Muscle layer of duodenum (tissue), 2 donors: ENCODE measurements around the gene GPSM1.

Experiments used
- H3K27ac ChIP-seq: one replicate; pipeline ENCODE4 v1.7.0; 2013; ENCODE audit warnings: mild to moderate bottlenecking, low read length
- H3K27me3 ChIP-seq: one replicate; pipeline ENCODE4 v1.7.0; 2013; ENCODE audit warnings: low read depth, mild to moderate bottlenecking, control low read depth, low read length
- H3K36me3 ChIP-seq, 2 donors: one replicate each; pipeline ENCODE4 v1.7.0; 2013; ENCODE audit warnings: low read length in 2 of 2, control low read depth in 1 of 2, mild to moderate bottlenecking in 1 of 2; ENCODE audit not compliant: insufficient read depth in 2 of 2, control insufficient read depth in 1 of 2
- H3K4me1 ChIP-seq, 2 donors: one replicate each; pipeline ENCODE4 v1.7.0; 2013; ENCODE audit warnings: low read length in 2 of 2, mild to moderate bottlenecking in 2 of 2, control low read depth in 1 of 2, moderate library complexity in 1 of 2; ENCODE audit not compliant: insufficient read depth in 2 of 2, control insufficient read depth in 1 of 2
- H3K4me3 ChIP-seq, 2 donors: one replicate each; pipeline ENCODE4 v1.7.0; 2013; ENCODE audit warnings: low read length in 2 of 2, low read depth in 1 of 2, mild to moderate bottlenecking in 1 of 2
- H3K9me3 ChIP-seq, 2 donors: one replicate each; pipeline ENCODE4 v1.7.0; 2013; ENCODE audit warnings: low read length in 2 of 2, control low read depth in 1 of 2, mild to moderate bottlenecking in 1 of 2; ENCODE audit not compliant: control insufficient read depth in 1 of 2
- donor health status: healthy.

The GPSM1 gene

DNA sequence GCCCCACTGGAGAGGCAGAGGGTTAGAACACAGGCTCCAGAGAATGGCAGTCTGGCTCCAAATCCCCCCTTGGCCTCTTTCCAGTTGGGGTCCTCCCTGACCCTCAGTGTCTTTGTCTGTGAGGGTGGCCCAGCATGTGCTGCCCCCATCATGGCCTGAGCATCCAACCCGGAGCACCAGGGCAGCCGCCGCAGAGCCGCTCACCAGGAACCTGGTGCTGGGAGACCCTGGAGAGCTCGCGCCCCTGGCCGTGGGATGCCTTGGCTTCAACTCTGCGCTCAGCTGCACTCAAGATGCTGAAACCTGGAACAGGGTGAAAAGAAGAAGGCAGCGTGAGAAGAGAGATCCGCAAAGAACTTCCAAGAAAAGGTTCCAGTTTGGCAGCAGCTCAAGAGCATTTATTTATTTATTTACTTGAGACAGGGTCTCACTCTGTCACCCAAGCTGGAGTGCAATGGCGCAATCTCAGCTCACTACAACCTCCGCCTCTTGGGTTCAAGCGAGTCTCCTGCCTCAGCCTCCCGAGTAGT lies 27.3 kb upstream of the GPSM1 start:
- H3K4me3 ChIP-seq, result no peak overlapping the region

DNA sequence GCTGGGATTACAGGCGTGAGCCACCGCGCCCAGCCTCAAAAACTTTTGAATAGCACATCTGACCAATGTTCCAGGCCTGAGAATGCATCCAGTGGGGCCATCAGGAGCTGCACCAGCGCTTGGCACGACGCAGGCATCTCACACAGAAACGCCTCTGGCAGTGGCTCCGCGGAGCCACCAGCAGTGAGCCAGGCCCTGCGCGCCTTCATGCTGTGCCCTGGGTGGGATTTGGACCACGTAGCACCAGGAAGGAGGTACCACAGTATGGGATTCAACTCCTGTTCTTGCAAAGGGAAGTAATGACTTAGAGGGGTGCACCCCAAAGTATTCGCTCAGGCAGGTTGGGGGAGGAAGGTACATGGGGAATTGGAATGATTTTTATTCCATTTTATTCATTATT lies 26.5 kb upstream of the GPSM1 start:
- Histone ChIP-seq H3K27me3 (no peaks in the 10 kb centered on the region), H3K36me3 (no peaks in the 10 kb centered on the region), H3K9me3 (no peaks in the 10 kb centered on the region), H3K4me3 (no peak overlapping the region), H3K27ac (no peak overlapping the region), H3K4me1 (no peaks in the 10 kb centered on the region)

More for the DNA sequence above, 27.3 kb upstream of the GPSM1 start:
- Histone ChIP-seq H3K27me3 (no peaks in the 10 kb centered on the region), H3K27ac (no peak overlapping the region), H3K36me3 (no peaks in the 10 kb centered on the region), H3K9me3 (no peaks in the 10 kb centered on the region), H3K4me1 (no peaks in the 10 kb centered on the region)

DNA sequence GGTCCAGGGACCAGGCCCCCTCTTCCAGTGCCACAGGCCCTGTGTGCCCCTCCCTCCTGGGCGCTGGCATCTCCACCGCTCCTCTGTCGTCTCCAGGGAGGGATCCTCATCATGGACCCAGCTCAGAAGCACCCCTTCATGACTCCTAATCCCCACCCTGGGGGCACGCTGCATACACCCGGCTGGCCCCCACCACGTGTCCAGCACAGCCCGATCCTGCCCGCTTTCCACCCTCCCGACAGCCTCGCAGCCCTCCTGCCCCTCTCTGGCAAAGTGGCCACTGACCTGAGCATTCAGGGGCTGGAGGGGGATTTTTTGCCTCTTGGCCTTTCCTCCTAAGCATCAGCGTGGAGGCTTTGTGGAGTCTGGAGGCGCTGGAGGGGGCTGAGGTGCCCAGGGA lies 24.8 kb upstream of the GPSM1 start:
- Histone ChIP-seq H3K36me3 (no peaks in the 10 kb centered on the region), H3K27me3 (no peaks in the 10 kb centered on the region), H3K27ac (no peak overlapping the region), H3K4me3 (no peak overlapping the region), H3K9me3 (no peaks in the 10 kb centered on the region), H3K4me1 (no peaks in the 10 kb centered on the region)

DNA sequence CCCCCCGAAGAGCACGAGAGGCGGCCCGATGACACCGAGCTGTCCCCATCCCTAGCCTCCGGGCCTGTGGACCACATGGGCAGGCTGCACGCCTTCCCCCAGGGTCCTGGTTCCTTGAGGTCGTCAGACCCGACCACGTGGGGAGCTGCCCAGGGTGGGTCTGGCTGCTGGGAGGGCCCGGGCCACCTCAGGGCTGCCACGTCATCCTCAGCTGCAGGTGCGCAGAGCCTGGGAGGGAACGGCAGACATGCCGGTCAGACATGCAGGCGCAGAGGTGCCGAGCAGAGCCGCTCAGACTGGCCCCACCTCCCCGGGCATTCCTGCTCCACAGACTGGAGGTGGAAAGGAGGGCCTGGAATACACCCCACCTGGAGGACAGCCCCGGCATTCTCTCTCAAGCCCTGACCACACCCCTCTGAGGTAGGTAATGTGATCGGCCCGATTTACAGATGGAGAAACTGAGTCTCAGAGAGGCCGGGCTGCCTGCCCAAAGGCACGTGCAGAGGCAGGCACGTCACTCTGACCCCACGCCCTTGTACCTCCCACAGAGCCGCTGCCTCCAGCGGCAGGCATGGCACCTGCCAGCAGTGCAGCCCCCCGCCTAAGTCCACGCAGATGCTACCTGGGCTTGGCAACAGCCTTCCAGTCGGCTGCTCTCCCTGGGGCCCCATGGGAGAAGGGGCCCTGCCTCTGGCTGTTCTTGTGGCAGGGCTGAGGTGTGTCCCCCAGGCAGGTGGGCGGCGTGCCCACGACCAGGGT lies 24.1 kb upstream of the GPSM1 start:
- H3K27me3 ChIP-seq, result peaks cover 3% of the 10 kb centered on the region
- H3K27ac ChIP-seq, result no peak overlapping the region
- H3K9me3 ChIP-seq, result no peaks in the 10 kb centered on the region
- no peaks in the 10 kb centered on the region for H3K36me3 ChIP-seq
- H3K4me3 ChIP-seq, result no peak overlapping the region
- no peaks in the 10 kb centered on the region for H3K4me1 ChIP-seq

DNA sequence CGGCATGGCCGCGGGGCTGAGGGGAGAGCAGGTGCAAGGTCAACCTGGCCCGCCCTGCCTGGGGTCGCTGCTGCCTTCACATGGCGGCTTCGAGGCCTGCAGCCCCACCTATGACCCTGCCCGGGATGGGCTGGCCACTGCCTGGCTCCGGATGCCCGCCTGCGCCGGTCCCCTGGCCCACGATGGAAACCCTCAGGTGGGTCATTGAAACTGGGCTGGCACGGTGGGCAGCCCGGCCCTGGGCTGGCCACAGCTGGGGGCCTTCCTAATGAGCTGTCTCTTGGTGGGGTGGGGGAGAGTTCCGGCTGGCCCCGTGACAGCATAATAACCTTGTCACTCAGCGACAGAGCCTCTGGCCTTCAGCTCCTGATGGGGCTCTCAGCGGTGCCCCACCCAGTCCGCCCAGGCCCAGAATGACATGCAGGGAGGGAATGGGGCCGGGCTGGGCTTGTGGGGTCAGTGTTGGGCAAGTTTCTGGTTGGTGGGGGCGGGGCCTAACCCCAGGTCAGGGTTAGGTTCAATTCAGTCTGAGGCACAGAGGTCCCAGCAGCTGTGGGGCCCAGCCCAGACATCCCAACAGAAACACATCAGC lies 23.4 kb upstream of the GPSM1 start, which contains the start of gene CCDC187:
TSS of gene CCDC187 (minus strand) at position 270 of the 592 bp plus-strand sequence. CDS start at position 6, 264 bp downstream.
- H3K4me1 ChIP-seq, result no peaks in the 10 kb centered on the region
- no peak within 1 kb of the TSS for H3K4me3 ChIP-seq
- H3K9me3 ChIP-seq, result no peaks in the 10 kb centered on the region
- H3K36me3 ChIP-seq, result no peaks in the 10 kb centered on the region
- peaks cover 10% of the 10 kb centered on the region for H3K27me3 ChIP-seq
- H3K27ac ChIP-seq, result no peak within 1 kb of the TSS

DNA sequence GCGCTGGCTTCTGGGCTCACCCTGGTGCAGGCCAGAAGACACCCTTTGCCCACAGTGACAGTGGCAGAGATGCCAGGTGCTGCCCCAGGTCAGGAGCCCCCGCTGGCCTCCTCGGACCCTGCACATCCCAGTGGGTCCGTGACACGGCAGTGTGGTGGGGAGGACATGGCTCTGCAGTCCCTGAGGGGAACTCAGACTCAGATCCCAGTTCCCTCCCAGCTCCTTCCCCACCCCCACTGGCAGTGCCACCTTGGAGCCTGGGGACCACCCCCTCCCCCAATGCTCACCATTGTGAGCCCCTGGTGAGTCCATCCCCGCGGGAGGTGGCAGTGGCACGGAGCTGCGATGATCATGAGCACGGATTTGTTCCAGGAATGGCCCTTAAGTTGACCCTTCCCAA lies 22.9 kb upstream of the GPSM1 start:
- H3K27me3 ChIP-seq, result peaks cover 12% of the 10 kb centered on the region
- H3K4me1 ChIP-seq, result no peaks in the 10 kb centered on the region
- no peak overlapping the region for H3K27ac ChIP-seq
- no peak overlapping the region for H3K4me3 ChIP-seq
- no peaks in the 10 kb centered on the region for H3K36me3 ChIP-seq
- no peaks in the 10 kb centered on the region for H3K9me3 ChIP-seq

DNA sequence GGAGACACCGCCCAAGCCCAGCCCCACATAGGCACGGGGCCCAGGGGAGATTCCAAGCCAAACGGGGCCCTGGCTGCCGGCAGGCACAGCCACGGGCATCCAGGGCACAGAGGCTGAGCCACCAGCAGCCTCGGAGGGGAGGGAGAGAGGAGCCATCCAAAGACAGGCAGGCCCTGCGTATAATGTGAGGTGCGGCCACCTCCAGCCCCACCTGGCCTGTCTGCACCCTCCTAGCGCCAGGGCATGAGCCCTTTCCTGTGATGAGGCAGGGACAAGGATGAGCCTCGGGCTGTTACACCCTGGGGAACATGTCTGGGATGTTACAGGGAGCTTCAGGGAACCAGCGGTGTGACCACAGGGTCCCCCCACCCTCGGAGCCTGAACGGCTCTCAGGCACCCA lies 22.4 kb upstream of the GPSM1 start:
- Histone ChIP-seq H3K36me3 (no peaks in the 10 kb centered on the region), H3K27ac (no peak overlapping the region), H3K4me1 (no peaks in the 10 kb centered on the region), H3K4me3 (no peak overlapping the region), H3K9me3 (no peaks in the 10 kb centered on the region), H3K27me3 (peaks cover 12% of the 10 kb centered on the region)

DNA sequence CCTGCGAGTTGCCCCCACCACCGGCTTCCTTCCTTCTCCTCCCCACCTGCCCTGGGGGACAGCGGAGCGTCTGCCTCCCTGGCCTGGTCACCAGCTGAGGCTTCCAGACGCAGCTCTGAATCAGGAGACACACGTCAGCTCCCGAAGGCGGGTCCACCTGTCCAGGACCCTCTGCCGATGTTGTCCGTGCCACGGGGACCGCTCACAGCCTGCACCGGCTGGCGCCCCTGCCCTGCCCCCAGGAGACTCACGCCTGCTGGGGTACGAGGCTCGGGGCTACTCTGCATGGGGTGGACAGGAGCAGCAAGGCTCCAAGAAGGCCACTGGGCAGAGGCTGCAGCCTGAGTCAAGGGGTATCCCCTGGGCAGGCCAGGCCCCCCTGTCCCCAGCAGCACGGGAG lies 21.5 kb upstream of the GPSM1 start:
- no peaks in the 10 kb centered on the region for H3K36me3 ChIP-seq
- H3K27ac ChIP-seq, result no peak overlapping the region
- peaks cover 15% of the 10 kb centered on the region for H3K27me3 ChIP-seq
- no peaks in the 10 kb centered on the region for H3K4me1 ChIP-seq
- no peak overlapping the region for H3K4me3 ChIP-seq
- no peaks in the 10 kb centered on the region for H3K9me3 ChIP-seq

DNA sequence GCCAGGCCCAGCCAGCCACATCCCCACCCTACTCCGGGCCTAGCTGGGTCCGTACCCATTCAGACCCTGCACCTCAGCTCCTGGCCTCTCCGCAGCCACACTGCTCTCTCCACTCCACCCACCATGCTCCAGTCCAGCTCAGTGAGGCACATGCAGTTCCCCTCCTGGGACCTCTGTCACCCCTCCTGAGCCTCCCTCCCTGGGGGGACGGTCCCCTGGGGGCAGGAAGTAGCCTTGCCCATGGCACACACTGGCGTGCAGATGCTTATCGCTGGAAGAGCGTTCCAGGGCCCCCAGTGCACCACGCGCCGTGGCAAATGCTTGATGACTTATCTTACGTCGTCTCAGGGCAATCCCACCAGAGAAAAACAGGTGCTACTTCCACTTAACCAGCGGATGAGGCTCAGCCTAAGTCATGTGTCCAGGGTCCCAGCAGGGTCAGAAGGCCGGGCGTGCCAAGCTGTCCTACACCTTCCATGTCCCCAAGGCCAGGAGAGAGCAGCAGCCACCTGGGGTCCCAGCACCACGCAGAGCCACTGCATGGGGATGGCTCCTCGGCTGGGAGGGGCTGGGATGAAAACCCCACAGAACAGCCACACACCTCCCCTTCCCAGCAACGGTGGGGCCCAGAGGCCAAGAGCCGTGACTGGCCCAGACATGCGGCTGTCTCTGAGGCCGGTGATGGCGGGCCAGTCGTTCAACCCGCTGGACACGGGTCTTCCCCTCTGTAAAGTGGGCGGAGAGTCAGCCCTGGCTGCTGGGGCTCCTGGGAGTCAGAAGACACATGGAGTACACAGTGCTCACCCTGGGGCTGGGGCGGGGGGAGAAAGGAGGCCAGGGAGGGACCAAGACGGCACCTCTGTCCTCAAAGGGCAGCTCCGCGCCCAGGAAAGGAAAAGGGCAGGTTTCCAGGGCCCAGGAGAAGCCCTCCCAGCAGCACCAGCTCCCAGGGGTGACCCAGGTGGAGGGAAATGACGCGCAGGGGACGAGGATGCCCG lies 20.8 kb upstream of the GPSM1 start:
- Histone ChIP-seq H3K4me3 (no peak overlapping the region), H3K27me3 (peaks cover 15% of the 10 kb centered on the region), H3K9me3 (no peaks in the 10 kb centered on the region), H3K27ac (no peak overlapping the region), H3K4me1 (no peaks in the 10 kb centered on the region), H3K36me3 (no peaks in the 10 kb centered on the region)

DNA sequence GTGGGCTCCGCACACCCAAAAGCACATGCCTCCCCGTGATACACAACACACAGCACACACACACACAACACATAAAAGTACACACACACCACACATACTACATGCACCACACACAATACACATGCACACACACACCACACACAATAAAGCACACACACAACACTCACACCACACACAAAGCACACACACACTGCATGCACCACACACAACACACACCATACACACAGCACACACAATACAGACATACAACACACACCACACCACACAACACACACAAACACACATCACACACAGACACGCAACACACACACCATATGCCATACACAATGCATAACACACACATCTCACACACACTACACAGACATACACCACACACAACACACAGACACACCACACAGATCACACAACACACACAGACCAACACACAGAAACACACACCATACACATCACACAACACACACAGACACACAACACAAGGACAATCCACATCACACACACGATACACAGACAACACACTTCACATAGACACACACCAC lies 20.1 kb upstream of the GPSM1 start:
- peaks cover 15% of the 10 kb centered on the region for H3K27me3 ChIP-seq
- no peaks in the 10 kb centered on the region for H3K9me3 ChIP-seq
- H3K4me3 ChIP-seq, result no peak overlapping the region
- H3K27ac ChIP-seq, result no peak overlapping the region
- no peaks in the 10 kb centered on the region for H3K4me1 ChIP-seq
- no peaks in the 10 kb centered on the region for H3K36me3 ChIP-seq
